HEK293 (cell line): Measurements from ENCODE around the gene MMP1.

Experiments
- CTCF ChIA-PET: fragments of 350-600 bp; formaldehyde crosslinking; extraction: SDS; loops from one replicate; lab custom pipeline; 2021; ENCODE audit warnings: antibody characterized with exemption; lab: Yijun Ruan, JAX
- POLR2A ChIA-PET: fragments of 300-600 bp; formaldehyde crosslinking; extraction: SDS; loops from one replicate; lab custom pipeline; 2020; ENCODE audit warnings: antibody characterized with exemption, inconsistent platforms; lab: Yijun Ruan, JAX
- H3K27ac ChIP-seq: fragments of 200-500 bp; sonication (Bioruptor generic); 2 replicates; pipeline ENCODE4 v1.5.1; 2014; ENCODE audit warnings: low read depth, low read length, control low read depth, inconsistent platforms; ENCODE audit errors: extremely low read depth
- H3K36me3 ChIP-seq, 2 experiments: fragments of 200-500 bp in 1 of 2; sonication (Bioruptor generic) in 1 of 2; 1 replicate in 1 of 2; 2 replicates in 1 of 2; pipeline ENCODE4 v1.5.1; 2014 to 2017; ENCODE audit warnings: inconsistent platforms in 2 of 2, low read length in 2 of 2; ENCODE audit not compliant: control insufficient read depth in 2 of 2, insufficient read depth in 1 of 2
- H3K4me1 ChIP-seq: fragments of 200-500 bp; sonication (Bioruptor generic); 2 replicates; pipeline ENCODE4 v1.5.1; 2014; ENCODE audit warnings: mild to moderate bottlenecking, low read length, inconsistent platforms; ENCODE audit not compliant: control insufficient read depth, insufficient read depth
- H3K4me3 ChIP-seq: 2 replicates; pipeline ENCODE4 v1.5.1; 2011; ENCODE audit warnings: low read depth, mild to moderate bottlenecking, control low read depth, low read length, moderate library complexity
- H3K9me3 ChIP-seq: fragments of 200-500 bp; sonication (Bioruptor generic); 2 replicates; pipeline ENCODE4 v1.5.1; 2014; ENCODE audit warnings: low read depth, low read length, inconsistent platforms; ENCODE audit not compliant: control insufficient read depth, insufficient read depth
- BCL6B ChIP-seq: fragments of 450-650 bp; formaldehyde crosslinking; IDR thresholded peaks from 2 replicates; pipeline ENCODE4 v1.5.1; 2017; ENCODE audit warnings: missing biosample characterization, missing genetic modification characterization
- GLI4 ChIP-seq: fragments of 450-650 bp; formaldehyde crosslinking; IDR thresholded peaks from 2 replicates; pipeline ENCODE4 v1.5.1; 2016; ENCODE audit warnings: missing biosample characterization, missing genetic modification characterization
- GLIS2 ChIP-seq: fragments of 450-650 bp; formaldehyde crosslinking; IDR thresholded peaks from 2 replicates; pipeline ENCODE4 v1.5.1; 2016; ENCODE audit warnings: missing biosample characterization, missing genetic modification characterization
- HIC1 ChIP-seq: fragments of 450-650 bp; formaldehyde crosslinking; IDR thresholded peaks from 2 replicates; pipeline ENCODE4 v1.5.1; 2016; ENCODE audit warnings: missing biosample characterization, missing genetic modification characterization
- INSM2 ChIP-seq: fragments of 450-650 bp; formaldehyde crosslinking; IDR thresholded peaks from 2 replicates; pipeline ENCODE4 v1.5.1; 2016; ENCODE audit warnings: missing biosample characterization, missing genetic modification characterization
- KLF8 ChIP-seq: fragments of 450-650 bp; formaldehyde crosslinking; IDR thresholded peaks from 2 replicates; pipeline ENCODE4 v1.5.1; 2016; ENCODE audit warnings: missing biosample characterization, missing genetic modification characterization
- OSR2 ChIP-seq: fragments of 450-650 bp; formaldehyde crosslinking; IDR thresholded peaks from 2 replicates; pipeline ENCODE4 v1.5.1; 2016; ENCODE audit warnings: missing biosample characterization, missing genetic modification characterization
- PRDM2 ChIP-seq: fragments of 450-650 bp; formaldehyde crosslinking; IDR thresholded peaks from 2 replicates; pipeline ENCODE4 v1.5.1; 2016; ENCODE audit warnings: missing biosample characterization, missing genetic modification characterization, borderline replicate concordance
- TRIM28 ChIP-seq: IDR thresholded peaks from 2 replicates; pipeline ENCODE4 v1.6.1; 2011; ENCODE audit warnings: low read length, control low read depth, borderline replicate concordance
- ZBTB10 ChIP-seq: fragments of 450-650 bp; formaldehyde crosslinking; IDR thresholded peaks from 2 replicates; pipeline ENCODE4 v1.5.1; 2016; ENCODE audit warnings: missing biosample characterization, missing genetic modification characterization
- ZNF114 ChIP-seq: fragments of 450-650 bp; formaldehyde crosslinking; IDR thresholded peaks from 2 replicates; pipeline ENCODE4 v1.5.0; 2017; ENCODE audit warnings: missing biosample characterization, missing genetic modification characterization
- ZNF132 ChIP-seq: fragments of 450-650 bp; formaldehyde crosslinking; IDR thresholded peaks from 2 replicates; pipeline ENCODE4 v1.5.1; 2017; ENCODE audit warnings: missing biosample characterization, missing genetic modification characterization, borderline replicate concordance
- ZNF16 ChIP-seq: fragments of 450-650 bp; formaldehyde crosslinking; IDR thresholded peaks from 2 replicates; pipeline ENCODE4 v1.5.1; 2016; ENCODE audit warnings: low read depth, missing biosample characterization, missing genetic modification characterization
- ZNF248 ChIP-seq: fragments of 450-650 bp; formaldehyde crosslinking; IDR thresholded peaks from 2 replicates; pipeline ENCODE4 v1.5.1; 2017; ENCODE audit warnings: missing biosample characterization, missing genetic modification characterization
- ZNF416 ChIP-seq: fragments of 450-650 bp; formaldehyde crosslinking; IDR thresholded peaks from 2 replicates; pipeline ENCODE4 v1.5.1; 2016; ENCODE audit warnings: missing biosample characterization, missing genetic modification characterization
- ZNF433 ChIP-seq: fragments of 450-650 bp; formaldehyde crosslinking; IDR thresholded peaks from 2 replicates; pipeline ENCODE4 v1.5.1; 2016; ENCODE audit warnings: missing biosample characterization, missing genetic modification characterization, low read depth
- ZNF449 ChIP-seq: fragments of 450-650 bp; formaldehyde crosslinking; IDR thresholded peaks from 2 replicates; pipeline ENCODE4 v1.5.1; 2017; ENCODE audit warnings: missing biosample characterization, mild to moderate bottlenecking, missing genetic modification characterization, moderate library complexity
- ZNF514 ChIP-seq: fragments of 450-650 bp; formaldehyde crosslinking; IDR thresholded peaks from 2 replicates; pipeline ENCODE4 v1.5.1; 2016; ENCODE audit warnings: missing biosample characterization, missing genetic modification characterization
- ZNF558 ChIP-seq: fragments of 450-650 bp; formaldehyde crosslinking; IDR thresholded peaks from 2 replicates; pipeline ENCODE4 v1.5.1; 2016; ENCODE audit warnings: missing biosample characterization, missing genetic modification characterization
- ZNF785 ChIP-seq: fragments of 450-650 bp; formaldehyde crosslinking; IDR thresholded peaks from 2 replicates; pipeline ENCODE4 v1.5.1; 2016; ENCODE audit warnings: missing biosample characterization, missing genetic modification characterization

The MMP1 gene

GRCh38 chr11:102770191-102770590, 27.8 kb downstream of the MMP1 start (continued):
- no peak for TF ChIP-seq ZNF558 (tag by site-specific recombination)
- TF ChIP-seq ZNF514 (tag by site-specific recombination) = no peak
- TF ChIP-seq INSM2 = no peak
- TF ChIP-seq TRIM28 = no peak

GRCh38 chr11:102767800-102768199, 30.2 kb downstream of the MMP1 start:
- ChIA-PET CTCF (no interaction called here), POLR2A (no interaction called here)
- no peak overlapping the region for H3K27ac ChIP-seq
- TF ChIP-seq PRDM2 (no peak), ZNF16 (tag by site-specific recombination) (no peak), ZBTB10 (no peak), BCL6B (tag by site-specific recombination) (no peak), OSR2 (no peak), ZNF248 (tag by site-specific recombination) (no peak), GLIS2 (tag by site-specific recombination) (no peak), GLI4 (tag by site-specific recombination) (no peak), HIC1 (tag by site-specific recombination) (no peak), ZNF433 (no peak), ZNF416 (tag by site-specific recombination) (no peak), ZNF449 (tag by site-specific recombination) (no peak), ZNF785 (no peak), ZNF114 (no peak), ZNF132 (tag by site-specific recombination) (no peak), KLF8 (tag by site-specific recombination) (no peak)
- no peak overlapping the region for H3K4me3 ChIP-seq
- no peaks in the 10 kb centered on the region for H3K9me3 ChIP-seq
- H3K36me3 ChIP-seq = no peaks in the 10 kb centered on the region
- H3K4me1 ChIP-seq = no peaks in the 10 kb centered on the region
